ENCODE results near the gene MAP1LC3B2.

Gene MAP1LC3B2

DNA sequence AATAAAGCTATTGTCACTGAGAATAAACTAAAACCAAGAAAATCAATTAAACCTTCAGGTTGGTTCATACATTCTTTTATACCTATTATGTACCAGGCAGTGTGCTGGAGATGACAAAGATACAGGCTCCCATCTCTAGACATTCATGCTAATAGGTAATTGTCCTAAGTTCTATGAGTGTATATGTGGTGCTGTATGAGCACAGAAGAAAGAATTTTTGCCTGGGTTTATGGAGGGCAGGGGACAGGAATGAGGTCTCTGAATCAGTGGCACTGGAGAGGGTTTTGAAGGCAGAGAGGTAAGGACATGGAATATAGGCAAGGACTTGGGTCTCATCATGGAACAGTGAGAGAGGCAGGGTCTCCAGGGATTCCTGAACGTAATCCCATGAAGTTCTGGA lies 38.7 kb downstream of the MAP1LC3B2 start:
- FAIRE-seq: no peak

DNA sequence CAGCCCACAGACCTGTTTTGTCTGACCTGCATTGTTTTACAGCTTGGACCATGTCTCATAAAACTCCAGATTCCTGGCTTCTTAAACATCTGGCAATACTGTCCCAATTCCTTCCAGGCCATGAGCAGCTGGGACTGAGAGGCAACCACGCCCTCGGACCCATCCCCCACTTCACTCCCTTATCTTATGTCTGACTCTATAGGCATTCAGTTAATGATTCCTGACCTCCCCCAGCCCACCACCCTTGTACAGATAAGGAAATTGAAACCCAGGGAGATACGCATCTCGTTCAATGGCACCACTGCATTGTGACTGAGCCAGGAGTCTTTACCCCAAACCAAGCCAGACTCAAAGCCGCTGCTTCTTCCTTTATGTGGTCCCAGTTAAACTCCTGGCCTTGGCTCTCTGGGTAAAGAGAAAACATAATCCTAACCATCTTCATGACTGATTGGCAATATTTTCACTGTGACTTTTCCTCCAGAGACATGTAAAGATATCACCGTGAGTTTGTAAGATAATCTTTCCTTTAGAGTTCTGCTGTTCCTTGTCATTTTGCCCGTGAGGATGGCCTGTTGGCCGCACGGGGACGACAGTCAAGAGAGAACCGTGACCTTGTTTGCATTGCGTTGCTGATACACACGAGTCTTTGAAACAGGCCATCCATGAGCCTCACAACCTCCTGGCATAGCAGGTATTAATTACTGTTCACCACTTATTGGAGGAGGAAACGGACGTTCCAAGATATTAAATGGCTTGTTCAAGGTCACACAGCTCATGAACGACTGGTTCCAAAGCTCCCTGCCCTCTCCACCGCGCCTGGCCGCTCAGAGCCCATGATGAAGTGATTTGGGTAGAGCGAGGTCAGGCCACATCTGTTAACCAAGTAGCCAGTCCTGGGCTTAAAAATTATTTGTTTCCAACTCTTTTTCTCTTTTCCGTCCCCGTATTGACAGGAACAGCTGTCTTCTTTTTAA lies 39.4 kb downstream of the MAP1LC3B2 start:
- FAIRE-seq: no peak

DNA sequence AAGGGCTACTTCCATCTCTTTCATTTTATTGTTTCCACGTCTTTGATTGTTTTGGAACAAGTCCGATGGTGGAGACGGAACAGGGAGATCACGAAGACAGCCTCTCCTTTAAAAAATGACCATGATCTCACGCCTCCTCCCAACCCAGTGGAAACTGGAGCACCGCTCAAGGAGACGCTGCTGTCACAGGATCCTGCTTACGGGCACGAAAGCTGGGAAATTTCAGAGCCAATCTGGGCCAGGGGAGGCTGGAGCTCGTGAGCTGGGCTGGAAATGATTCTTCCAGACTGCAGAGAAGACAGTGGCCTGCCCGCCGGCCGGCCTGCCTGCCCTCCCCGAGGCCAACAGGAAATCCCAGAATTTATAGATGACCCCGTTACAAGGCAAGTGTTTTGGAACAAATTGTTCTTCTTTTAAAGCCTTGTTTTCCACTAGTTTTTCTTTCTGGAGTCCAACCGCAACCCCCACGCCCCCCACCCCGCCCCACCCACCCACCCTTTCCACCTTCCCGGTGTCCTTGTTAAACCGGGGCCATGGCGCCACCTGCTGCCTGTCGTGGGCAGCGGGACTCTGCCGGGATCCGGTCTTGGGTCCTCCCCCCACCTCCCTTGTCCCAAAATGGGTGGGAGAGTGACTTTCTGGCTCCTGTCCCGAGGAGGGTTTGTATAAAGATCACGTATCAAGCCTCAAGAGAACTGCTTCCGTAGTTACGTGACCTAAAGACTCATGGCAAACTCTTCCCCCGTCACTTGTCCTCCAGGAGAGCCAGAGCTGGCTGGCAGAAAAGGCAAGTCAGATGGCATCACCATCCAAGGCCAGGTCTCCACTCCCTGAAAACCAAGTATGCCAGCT lies 40.3 kb downstream of the MAP1LC3B2 start:
- no peak for FAIRE-seq

DNA sequence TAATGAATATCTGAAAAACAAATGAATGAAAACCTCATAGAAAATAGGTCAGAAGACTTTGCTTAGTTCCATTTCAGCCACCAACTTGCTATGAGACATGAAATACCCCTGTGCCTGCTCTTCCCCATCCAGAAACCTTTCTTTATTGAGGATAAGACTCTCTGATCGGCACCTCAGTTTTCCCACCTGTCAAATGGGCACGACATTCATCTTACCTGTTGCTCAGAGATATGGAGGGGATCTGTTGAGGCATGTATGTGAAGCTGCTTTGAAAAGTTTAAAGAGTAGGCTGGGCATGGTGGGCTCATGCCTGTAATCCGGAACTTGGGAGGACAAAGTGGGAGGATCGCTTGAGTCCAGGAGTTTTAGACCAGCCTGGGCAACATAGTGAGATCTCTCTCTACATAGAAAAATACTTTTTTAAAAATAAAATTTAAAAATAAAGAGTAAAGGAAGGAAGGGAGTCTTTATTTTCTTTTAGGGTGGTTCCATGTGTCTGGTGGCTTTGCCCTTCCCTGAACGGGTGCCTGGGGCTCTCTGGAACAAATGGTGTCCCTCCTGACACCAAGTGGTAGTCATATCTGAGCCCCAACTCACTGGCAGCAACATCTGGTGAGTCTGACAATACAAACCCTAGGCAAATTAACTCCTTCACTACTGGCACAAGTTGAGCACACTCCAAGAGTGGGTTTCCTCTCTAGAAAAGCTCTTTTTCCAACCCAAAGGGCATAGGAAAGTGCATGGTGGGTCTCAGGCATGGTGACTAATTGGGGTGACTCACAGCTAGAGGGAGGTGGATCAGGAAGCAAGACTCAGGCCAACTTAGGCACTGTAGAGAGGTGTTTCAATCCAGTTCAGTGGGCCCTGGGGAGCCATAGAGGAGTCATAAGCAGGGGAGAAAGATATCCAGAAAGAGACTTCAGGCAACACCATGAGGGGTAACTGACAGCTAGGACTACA lies 42.1 kb downstream of the MAP1LC3B2 start:
- FAIRE-seq: no peak

DNA sequence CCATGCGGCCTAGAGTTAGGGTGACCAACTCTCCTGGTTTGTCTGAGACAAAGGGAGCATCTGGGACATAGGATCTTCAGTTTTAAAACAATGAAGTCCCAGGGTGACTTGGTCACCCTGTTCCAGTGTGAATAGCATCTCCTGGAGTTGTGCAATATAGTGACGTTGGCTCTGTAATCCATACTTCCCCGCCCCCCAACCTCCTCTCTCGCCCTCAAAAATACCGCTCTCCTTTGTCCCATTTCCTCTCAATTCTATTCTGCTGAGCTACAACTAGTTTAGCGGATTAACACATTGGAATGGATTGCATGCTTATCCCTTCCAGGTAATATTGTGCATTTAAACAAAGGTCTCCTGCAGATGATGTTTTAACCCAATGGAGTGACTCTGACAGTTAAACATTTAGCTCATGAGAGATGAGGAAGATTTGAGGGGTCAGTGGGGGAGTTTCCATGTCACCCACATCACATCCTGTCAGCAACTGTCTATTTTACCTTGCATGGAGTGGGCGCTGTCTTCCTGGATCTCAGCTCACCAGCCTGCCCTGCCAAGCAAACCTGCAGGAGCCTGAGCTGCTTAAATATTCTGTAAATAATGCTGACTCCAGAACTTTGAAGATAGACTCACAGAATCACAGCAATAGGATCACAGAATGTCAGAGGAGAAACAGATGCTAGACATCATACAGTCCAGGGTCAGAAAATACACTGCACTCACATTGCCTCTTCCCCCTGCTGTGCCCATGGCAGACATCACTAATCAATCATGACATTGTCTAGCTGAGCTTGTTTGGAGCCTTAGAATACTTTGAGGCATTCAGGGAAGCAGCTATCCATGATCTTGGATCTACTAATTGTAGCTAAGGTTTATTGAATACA lies 43.0 kb downstream of the MAP1LC3B2 start:
- no peak for FAIRE-seq

DNA sequence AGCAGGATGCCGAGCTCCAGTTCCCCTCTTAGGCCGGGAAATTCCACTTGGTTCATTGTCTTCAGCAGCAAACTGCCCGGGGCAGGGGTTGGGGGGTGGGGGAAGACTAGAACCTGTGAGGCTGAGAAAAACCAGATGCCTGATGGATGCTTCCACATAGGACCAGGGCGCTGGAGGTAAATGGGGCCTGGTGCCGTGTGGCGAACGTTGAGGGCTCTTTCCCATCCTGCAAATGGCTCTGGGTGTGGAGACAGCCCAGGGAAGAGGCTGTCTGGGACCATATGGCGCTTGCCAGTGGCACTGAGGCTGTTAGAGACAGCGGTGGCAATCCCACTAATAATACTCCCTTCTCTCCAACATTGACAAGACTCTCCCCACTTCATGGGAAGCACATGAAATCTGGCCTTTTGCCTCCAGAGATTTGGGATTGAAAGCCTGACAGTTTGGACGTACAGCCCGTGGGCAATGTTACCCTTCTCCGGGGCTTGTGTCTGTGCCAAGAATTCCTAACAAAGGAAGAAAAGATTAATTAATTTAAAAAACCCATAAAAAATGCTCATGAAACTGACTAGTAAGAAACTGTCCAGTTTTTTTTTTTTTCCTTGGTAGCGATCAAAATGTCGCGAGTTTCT lies 44.5 kb downstream of the MAP1LC3B2 start:
- FAIRE-seq: no peak

DNA sequence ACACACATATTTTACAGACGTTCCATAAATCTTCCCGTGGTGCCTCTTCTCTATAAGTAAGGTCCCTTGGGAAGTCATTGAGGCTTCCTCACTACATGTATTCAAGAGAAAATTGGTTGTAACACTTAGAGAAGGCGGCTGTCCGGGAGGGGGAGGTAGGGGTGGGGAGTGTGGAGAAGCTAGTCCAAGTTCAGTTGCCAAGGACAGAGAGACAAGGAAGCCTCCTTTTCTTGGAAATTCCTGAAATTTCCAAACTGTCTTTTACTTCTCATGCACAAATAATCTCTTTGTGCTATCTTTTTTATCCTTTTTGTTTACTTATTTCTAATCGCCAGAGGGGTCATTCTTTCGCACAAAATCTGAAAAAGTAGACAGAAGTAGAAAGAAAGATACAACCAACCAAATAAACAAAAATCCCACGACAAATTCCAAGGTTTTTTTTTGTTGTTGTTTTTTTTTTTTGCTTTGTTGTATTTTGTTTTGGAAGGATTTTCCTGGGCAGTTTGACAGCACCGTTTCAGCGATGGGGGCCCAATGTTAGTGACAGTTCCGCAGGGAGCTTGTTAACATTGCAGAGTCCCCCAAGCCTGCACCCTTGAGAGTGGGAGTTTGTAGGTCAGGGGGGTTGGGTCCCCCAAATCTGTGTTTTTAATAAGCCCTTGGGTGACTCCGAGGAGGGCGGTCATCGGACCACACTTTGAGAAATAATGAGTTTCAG lies 45.2 kb downstream of the MAP1LC3B2 start:
- no peak for FAIRE-seq

DNA sequence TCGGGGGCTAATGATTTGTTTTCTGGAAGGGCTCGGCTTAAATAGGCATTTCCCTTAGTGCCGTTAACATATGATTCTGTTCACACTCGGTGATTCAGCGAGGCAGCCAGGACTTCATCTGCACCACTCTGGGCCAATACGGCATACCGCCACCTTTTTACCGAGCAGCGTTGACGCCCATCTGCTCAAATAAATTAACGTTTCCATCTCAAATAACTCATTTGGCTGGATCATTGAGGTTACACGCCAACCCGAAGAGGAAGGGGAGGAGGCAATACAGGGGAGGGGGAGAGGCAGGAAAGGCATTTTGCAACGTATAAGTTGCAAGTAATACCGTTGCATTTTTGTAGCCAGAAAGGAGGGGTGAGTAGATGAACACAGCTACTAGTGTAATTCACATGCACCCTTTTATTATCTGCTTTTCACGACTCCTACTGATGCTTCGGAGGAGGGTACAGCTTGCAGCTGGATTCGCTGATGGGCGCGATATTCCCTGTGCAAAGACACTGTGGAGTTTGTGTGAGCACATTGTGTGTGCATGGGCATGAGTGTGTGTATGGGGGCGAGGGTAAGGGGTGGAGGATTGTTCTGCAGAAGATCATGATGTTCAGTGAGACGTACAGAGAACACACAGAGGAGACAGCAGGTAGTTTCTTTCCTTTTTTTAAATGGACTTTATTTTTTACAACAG lies 45.9 kb downstream of the MAP1LC3B2 start:
- no peak for FAIRE-seq

DNA sequence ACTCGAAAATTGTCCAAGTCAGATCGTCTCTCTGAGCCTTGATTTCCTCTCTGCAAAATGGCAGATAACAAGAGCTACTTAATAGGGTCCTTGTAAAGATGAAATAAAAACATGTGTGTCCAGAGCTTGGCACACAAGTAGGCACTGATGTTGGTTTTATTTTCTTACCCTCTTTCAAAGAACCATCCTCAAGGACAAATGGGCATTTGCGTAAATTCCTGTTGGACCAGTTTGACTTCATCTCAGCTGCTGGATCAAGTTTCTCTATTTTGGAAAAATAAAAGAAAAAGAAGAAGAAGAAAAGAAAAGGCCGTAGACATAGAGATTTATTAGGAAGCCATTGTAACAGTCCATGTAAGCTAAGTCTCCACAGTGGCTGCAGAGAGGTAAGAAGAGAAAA lies 47.2 kb downstream of the MAP1LC3B2 start:
- no peak for FAIRE-seq

DNA sequence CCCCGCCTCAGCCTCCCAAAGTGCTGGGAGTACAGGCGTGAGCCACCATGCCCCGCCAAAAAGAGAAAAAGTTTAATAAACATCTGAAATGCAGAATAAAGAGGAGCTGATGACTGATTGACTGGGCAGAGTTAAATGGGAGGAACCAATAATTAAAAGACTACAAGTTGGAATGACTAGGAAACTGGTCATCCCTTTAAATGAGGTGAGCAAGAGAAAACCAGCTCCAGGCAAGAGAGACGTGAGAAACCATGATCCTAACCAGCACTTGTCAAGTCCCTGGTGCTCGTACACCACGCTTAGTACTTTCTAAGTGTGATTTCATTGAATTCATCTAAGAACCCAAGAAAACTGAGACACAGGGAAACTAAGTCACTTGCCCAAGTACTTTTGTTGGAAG lies 47.9 kb downstream of the MAP1LC3B2 start:
- no peak for FAIRE-seq

DNA sequence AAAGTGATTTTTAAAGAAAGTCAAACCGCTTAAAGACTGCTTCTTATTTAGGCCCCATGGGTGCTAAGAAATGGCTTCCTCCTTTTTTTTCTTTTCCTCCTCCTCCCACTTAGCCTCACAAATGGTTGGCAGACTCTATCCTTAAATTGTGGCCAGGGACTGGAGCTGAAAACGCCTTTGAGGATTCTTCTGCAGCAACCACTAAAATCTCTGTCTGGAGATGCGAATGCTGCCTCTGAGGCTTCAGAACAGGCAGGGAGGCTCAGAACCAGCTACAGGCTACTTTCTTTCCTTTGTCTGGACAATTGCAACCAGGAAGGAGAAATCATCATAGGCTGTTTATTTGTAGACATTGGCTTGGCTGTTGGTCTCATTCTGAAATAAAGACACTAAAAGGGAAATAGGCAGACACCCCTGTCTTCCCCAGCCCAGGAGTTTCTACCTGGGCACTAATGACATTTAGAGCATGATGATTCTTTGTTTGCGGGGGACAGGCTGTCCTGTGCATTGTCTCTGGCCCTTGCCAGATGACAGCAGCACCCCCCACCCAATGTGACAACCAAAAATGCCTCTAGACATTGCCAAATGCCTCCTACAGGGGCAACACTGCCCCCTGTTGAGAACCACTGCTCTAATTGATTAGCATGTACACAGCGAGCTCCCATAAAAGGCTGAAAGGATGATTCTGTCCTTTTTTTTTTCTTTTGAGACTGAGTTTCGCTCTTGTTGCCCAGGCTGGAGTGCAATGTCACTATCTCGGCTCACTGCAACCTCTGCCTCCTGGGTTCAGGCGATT lies 50.3 kb downstream of the MAP1LC3B2 start:
- FAIRE-seq: no peak

DNA sequence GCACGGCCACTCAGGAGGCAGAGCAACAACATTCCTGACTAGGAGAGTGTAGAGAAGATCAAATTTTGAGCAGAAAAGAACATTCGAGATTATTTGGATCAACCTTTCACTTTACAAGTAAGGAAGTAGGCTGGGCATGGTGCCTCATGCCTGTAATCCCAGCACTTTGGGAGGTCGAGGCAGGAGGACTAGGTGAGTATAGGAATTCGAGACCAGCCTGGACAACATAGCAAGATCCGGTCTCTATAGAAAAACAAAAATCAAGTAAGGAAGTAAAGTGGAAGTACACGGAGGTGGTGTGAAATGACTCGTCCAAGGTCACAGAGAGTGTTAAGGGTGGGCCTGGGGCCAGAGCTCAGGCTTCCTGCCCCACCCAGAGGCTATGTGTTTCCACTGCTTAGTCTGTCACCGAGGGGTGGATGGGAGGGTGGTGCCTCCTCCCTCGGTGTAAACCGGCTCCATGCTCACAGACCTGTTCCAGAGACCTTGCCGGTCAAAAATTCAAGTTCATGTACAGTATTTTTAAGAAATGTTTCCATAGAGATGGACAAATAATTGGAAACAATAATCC lies 51.9 kb downstream of the MAP1LC3B2 start:
- no peak for FAIRE-seq

DNA sequence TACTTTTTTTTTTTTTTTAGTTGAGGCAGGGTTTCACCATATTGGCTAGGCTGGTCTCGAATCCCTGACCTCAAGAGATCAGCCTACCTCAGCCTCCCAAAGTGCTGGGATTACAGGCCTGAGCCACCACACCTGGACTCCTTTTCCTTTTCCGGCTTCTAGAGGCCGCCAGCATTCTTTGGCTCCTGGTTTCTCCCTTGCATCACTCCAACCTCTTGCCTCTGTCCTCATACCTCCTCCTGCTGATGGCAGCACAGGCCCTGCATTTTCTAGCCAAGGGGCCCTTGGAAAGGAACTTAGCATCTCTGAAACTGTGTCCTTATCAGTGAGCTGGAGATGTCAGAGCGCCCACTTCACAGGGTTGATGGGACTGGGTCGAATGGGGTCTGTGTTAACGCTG lies 53.3 kb downstream of the MAP1LC3B2 start:
- FAIRE-seq: no peak

DNA sequence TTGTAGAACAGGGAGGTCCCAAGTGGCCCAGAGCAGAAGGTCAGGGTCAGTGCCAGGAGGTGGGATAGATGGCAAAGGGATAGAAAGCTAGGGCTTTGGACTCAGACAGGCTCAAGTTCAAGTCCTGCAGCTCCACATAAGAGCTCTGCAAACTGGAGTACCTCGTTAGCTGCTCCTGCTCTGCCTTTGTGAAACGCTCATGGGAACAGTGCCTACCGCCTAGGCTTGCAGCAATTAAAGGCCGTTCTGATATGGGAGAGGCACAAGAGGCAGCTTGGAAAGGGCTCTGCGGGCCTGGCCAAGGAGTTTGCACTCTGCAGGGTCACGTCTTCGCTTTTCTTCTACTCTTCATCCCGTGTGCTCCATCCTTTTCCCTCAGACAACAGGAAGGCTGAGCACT lies 54.1 kb downstream of the MAP1LC3B2 start:
- FAIRE-seq: no peak

DNA sequence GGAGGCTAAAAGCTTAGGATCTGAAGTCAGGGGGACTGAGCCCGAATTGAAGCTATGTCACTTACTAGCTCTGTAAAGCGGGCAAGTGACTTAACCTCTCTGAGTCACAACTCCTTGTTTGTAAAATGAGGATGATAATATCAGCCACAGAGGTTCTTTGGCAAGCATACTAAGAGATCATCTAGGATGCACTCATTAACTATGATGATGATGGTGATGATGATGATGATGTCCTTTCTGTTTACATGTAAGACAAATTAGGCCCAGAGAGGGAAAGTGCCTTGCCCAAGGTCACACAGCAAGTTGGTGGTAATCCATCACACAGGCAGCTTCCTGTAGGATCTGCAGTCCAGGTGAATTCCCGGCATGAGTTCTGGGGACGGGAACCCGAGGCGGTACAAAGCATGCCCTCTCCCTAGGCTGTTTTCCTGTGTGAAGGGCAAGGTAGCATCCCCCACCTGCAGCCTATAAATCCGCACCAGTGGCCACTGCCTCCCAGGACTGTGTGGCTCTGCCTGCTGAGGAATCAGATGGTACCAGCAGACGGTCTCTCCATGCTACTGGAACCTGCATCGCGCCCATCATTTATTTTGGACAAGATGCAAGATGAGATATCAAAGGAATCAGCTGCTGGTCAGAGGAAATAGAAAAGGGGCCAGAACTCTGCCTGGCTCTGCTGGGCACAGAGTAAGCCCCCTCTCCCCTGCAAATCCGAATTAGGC lies 55.2 kb downstream of the MAP1LC3B2 start:
- no peak for FAIRE-seq

DNA sequence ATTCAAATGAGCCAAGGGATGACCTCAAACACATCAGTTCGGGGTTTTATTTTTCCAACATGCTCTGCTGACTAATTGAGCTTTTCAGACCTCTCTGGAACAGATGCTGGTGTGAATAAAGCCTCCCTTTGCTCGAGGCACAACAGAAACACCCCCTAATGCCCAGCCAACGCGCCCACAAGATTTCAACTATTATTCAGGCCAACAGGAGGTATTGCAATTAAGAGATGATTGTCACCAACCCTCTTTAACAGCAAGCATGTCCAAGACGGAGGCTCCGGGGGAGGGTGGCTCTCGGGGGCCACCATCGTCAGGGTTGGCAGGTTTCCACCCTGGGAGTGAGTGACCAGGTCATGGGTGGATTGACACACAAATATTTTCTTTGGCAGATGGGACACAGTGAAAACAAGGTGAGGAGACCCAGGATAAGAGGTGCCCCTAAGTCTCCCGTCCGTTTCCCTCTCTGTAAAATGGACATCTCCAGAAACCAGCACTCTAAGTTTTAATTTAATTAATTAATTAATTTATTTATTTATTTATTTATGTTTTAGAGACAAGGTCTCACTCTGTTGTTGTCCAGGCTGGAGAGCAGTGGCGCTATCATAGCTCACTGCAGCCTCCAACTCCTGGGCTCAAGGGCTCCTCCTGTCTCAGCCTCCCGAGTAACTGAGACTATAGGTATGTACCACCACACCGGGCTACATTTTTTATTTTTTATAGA lies 56.1 kb downstream of the MAP1LC3B2 start:
- no peak for FAIRE-seq
